AG04449 (cell line): ENCODE results near the gene FREM2.

Source experiments
- CTCF ChIA-PET: fragments of 350-600 bp; formaldehyde crosslinking; extraction: SDS; loops from one replicate; lab custom pipeline; 2021; ENCODE audit warnings: antibody characterized with exemption; lab: Yijun Ruan, JAX
- POLR2A ChIA-PET: fragments of 400-600, 350-600 bp; formaldehyde crosslinking; extraction: SDS; loops from one replicate; lab custom pipeline; 2020; ENCODE audit warnings: antibody characterized with exemption, inconsistent platforms; lab: Yijun Ruan, JAX
- DNase-seq: peaks from one replicate; pipeline ENCODE4 v3.0.0-alpha.2; 2010; ENCODE audit warnings: low read depth, low spot score
- H3K4me3 ChIP-seq: 2 replicates; pipeline ENCODE4 v1.5.1; 2011; ENCODE audit warnings: low read depth, mild to moderate bottlenecking, control low read depth, low read length
- CTCF ChIP-seq: IDR thresholded peaks from one replicate; pipeline ENCODE4 v1.5.1; 2011; ENCODE audit warnings: mild to moderate bottlenecking, moderate library complexity, low read length, control low read depth, inconsistent platforms; ENCODE audit not compliant: insufficient read depth; ENCODE audit errors: missing control alignments

FREM2 gene

DNA sequence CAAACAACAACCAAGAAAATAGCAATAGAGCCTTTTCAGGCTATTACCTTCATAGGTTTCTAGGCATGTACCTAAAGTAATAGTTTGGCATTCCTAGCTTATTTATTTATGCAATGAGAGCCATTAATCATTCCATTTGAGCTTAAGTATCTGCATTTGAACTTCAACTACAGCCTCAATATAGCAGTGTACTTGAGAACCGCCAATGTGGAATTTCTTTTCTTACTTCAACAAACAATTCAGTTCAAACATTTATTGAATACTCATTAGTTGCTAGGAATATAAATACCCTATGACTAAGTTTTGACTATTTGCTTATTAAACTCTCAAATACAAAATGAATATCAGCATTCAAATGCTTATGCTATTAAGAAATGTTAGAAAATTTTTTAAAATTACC lies 38.0 kb upstream of the FREM2 start:
- DNase-seq = no peak
- no peak for TF ChIP-seq CTCF
- POLR2A ChIA-PET = no interaction called here
- H3K4me3 ChIP-seq = no peak overlapping the region
- CTCF ChIA-PET = no interaction called here

DNA sequence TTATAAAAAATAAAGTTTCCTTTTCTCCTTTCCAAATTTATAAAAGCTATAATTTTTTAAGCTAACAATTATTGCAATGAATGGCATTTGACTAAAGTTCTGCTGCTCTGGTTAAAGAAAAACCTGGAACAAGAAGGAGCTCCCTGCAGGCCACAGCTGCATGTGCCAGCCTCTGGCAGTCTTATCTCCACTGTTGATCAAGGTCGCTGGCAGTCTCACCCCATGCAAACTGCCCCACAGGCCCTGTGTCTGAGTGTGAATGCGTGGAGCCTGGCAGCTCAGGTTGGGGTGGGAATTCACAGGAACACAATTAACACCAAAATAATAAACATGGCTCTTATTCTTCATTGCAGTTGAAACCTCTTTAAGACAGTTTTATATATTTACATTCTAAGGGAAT lies 30.2 kb upstream of the FREM2 start:
- no peak for DNase-seq
- ChIA-PET POLR2A (no interaction called here), CTCF (no interaction called here)
- TF ChIP-seq CTCF = no peak
- H3K4me3 ChIP-seq = no peak overlapping the region

GRCh38 chr13:38657191-38657590 lies 29.7 kb upstream of the FREM2 start:
- ChIA-PET POLR2A (no interaction called here), CTCF (no interaction called here)
- DNase-seq = no peak
- H3K4me3 ChIP-seq = no peak overlapping the region
- TF ChIP-seq CTCF = no peak

DNA sequence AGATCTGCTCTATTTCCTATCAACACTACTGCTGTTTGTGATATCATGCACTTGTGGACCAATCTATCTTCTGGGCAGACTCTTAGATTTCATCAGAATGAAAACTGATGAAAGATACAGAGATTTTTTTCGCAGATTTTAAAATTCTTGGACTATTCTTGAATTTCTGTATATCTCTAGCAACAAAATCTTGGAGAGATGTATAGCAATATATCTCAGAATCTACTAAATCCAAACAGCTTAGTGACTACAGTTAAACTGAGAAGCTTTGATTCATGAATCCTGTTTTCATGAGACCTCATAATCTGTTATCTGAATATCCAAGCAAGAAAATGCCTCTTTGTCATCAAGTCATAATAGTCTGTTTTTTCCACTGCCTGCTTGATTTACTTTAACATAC lies 28.0 kb upstream of the FREM2 start:
- POLR2A ChIA-PET = no interaction called here
- no peak overlapping the region for H3K4me3 ChIP-seq
- DNase-seq = no peak
- CTCF ChIA-PET = no interaction called here
- no peak for TF ChIP-seq CTCF

- DNase-seq = no peak
- ChIA-PET POLR2A (no interaction called here), CTCF (no interaction called here)
- no peak for TF ChIP-seq CTCF
- H3K4me3 ChIP-seq = no peak overlapping the region
These were observed 25.7 kb upstream of the FREM2 start for GRCh38 chr13:38661010-38661675.

GRCh38 chr13:38662362-38662761 lies 24.5 kb upstream of the FREM2 start:
- no peak for TF ChIP-seq CTCF
- POLR2A ChIA-PET = no interaction called here
- no peak overlapping the region for H3K4me3 ChIP-seq
- CTCF ChIA-PET = no interaction called here
- no peak for DNase-seq
